MM.1S (cell line): ENCODE measurements around the gene COL6A1.

Experiments
- EZH2 ChIP-seq: fragments of 300-600 bp; sonication (generic); optimal IDR thresholded peaks from 2 replicates; pipeline ENCODE3; 2017; ENCODE audit warnings: low read depth, mild to moderate bottlenecking, antibody characterized with exemption, low read length, mixed read lengths
- EZH2phosphoT487 ChIP-seq: fragments of 300-600 bp; sonication (generic); IDR thresholded peaks from 2 replicates; pipeline ENCODE4 v1.6.1; 2018; ENCODE audit warnings: antibody characterized with exemption, low read length
- TF ChIP-seq, protein P1 (sequence below): fragments of 300-600 bp; sonication (generic); IDR thresholded peaks from 2 replicates; pipeline ENCODE4 v1.5.1; 2016; ENCODE audit warnings: antibody characterized with exemption, low read length, mixed read lengths

DNA sequence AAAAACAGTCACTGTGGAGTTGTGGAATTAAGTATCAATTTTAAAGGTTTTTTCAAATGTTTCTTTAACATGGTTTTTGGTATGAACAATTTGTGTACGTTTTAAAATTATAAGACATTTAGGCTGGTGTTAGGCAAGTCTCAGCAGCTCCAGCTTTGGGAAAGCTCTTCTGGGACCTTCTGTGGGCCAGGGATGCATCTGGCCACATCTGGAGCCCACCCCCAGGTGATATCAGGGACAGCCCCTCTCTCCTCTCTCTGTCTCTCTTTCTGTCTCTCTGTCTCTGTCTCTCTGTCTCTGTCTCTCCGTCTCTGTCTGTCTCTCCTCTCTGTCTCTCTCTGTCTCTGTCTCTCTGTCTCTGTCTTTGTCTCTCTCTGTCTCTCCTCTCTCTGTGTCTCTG lies 1.3 kb upstream of the COL6A1 start:
- TF ChIP-seq EZH2: no peak
- TF ChIP-seq, protein P1, sequence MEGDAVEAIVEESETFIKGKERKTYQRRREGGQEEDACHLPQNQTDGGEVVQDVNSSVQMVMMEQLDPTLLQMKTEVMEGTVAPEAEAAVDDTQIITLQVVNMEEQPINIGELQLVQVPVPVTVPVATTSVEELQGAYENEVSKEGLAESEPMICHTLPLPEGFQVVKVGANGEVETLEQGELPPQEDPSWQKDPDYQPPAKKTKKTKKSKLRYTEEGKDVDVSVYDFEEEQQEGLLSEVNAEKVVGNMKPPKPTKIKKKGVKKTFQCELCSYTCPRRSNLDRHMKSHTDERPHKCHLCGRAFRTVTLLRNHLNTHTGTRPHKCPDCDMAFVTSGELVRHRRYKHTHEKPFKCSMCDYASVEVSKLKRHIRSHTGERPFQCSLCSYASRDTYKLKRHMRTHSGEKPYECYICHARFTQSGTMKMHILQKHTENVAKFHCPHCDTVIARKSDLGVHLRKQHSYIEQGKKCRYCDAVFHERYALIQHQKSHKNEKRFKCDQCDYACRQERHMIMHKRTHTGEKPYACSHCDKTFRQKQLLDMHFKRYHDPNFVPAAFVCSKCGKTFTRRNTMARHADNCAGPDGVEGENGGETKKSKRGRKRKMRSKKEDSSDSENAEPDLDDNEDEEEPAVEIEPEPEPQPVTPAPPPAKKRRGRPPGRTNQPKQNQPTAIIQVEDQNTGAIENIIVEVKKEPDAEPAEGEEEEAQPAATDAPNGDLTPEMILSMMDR: no peak
- TF ChIP-seq EZH2phosphoT487: no peak
